Stimulated activated naive CD4-positive, alpha-beta T cell treated with Interleukin-2 at 50 U/mL for 16 hours (primary cell): Measurements from ENCODE around the gene HMGA1.
A peak's percentile ranks its signal among the peaks of the same experiment; 100 is the strongest.
"Not testable (repeated sequence)": the region's sequence is repeated elsewhere in the genome, so short reads cannot be mapped to it uniquely, and the experiment has no call there.

Experiments used
- DNase-seq: peaks from one replicate; lab custom pipeline; 2025; lab: John Stamatoyannopoulos, UW

Gene HMGA1

DNA sequence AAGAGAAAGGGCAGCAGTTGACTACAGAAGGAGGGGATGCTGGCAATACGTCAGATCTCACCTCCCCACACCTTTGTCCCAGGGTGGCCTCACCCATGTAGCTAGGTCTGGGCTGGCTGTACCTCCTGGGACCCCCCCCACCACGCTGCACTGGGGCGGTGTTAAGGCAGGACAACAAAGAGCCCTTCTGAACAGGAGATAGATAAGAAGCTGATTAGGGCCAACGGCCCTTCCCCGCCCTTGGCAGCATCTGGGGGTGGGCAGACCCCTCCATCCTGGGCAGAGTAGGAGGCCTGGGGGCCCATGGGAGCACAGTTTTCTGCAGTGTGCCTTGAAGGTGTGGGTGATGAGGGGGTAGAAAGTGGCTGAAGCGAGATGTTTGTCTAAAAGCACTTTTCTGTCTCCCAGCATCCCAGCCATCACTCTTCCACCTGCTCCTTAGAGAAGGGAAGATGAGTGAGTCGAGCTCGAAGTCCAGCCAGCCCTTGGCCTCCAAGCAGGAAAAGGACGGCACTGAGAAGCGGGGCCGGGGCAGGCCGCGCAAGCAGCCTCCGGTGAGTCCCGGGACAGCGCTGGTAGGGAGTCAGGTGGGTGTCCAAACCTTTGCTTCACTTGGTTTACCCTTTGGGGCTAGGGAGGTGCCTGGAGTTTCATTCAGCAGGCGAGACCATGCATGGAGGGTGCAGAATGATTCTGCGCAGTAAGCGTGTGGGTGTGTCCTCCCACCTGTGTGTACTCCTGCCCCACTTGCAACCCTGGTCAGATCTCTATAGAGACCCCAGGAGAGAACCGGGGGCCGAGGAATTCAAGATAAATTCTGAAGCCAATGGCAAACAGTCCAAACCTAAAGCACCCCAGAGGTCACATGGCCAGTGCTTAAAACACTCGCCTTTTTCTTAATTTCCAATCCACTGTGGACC, 3.9 kb downstream of the HMGA1 start:
- no peak for DNase-seq

DNA sequence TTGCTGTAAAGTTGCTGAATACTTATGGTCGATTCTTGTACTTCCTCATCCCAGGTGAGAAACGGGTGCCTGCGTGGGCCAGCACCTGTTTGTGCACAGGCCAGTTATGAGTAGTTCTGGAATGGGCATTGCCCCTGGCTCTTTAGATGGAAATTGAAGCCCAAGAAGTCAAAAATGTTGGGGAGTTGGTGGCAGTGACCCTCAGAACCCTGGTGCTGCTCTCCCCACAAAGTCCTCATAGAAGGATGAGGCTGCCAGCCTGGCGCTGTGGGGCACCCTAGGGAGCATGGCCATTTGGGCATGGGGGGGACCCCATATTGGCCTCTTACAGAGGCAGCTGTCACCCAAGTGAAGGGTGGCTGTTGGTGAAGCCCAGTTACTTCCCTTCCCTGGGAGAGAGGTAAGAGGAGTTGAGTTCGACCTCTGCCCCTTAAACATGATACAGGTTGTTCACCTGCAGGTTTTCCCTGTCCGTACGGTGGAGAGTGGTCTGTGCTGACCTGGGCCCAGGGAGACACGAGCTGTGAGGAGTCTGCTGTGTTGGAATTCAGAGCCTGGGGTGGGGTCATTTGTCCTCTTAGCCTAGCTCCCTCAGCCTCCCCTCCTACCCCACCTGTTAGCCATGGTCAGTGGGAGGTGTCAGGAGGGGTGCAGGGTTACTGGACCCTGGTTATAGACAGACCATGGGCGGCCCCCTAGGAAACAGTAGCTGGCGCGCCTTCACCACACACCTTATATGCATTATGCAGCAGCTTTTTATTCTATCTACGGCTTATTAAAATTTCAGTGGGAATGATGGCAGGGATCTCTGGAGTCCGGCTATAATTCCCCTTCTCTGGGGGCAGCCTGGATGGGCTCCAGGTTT, 4.9 kb downstream of the HMGA1 start:
- DNase-seq = no peak

DNA sequence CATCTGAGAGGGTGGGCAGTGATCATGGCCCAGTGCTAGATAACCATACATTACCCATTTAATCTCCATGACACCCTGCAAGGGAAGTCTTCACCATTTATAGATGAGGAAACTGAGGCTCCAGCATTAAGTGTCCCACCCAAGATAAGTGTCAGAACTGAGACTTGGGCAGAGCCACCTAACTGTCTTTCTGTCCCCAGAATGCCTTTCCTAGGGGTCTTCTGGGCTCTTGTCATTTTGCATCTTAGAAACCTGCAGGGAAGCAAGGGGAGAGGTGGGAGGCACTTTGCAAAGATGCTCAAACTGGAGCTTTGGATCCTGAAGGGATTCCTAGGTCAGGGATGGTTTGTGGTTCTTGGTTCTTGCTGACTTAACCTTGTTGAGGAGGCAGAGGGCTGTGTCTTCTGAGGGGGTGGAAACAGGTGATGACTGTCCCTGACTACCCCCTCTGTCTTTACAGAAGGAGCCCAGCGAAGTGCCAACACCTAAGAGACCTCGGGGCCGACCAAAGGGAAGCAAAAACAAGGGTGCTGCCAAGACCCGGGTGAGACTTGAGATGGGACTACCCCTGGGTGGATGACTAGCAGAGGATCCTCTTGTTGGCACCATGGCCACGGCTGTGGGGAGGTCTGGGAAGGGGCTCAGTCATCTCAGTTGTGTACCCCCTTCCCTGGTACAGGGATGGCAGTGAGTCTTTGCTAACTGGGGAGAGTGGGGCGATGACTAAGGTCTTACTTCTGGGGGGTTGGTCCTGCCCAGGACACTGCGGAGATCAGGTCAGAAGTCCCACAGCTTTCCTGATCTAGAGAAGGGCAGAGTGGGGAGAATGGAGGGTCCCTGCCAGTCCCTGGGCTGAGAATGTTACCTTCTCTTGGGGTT, 5.8 kb downstream of the HMGA1 start:
- DNase-seq = no peak

DNA sequence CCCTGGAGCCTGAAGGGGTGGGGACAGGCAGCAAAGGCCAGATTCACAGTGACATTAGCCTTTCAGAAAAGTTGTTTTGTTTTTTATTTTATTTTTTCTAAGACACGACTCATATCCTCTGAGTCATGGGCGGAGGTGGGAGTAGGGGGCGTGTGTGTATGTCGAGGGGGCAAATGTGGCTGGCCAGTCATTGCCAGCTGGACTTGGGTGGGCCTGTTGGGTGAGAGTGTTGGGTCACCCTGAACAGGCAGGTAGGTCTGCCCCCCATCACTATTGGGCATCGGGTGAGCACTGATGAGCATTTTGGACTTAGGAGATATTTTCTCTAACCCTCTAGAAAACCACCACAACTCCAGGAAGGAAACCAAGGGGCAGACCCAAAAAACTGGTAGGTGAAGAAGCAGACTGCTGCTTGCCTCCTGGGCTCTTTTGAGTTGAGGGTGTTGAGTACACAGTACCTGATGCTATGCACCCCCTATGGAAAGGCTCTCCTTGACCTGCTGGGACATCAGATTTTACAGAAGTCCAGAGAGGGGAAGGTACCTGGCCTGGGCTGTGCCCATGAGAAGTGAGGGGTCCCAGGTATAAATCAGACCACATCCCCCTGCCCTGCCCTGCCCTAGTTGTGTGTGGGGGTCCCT, 6.6 kb downstream of the HMGA1 start:
- DNase-seq = peak; percentile 12

DNA sequence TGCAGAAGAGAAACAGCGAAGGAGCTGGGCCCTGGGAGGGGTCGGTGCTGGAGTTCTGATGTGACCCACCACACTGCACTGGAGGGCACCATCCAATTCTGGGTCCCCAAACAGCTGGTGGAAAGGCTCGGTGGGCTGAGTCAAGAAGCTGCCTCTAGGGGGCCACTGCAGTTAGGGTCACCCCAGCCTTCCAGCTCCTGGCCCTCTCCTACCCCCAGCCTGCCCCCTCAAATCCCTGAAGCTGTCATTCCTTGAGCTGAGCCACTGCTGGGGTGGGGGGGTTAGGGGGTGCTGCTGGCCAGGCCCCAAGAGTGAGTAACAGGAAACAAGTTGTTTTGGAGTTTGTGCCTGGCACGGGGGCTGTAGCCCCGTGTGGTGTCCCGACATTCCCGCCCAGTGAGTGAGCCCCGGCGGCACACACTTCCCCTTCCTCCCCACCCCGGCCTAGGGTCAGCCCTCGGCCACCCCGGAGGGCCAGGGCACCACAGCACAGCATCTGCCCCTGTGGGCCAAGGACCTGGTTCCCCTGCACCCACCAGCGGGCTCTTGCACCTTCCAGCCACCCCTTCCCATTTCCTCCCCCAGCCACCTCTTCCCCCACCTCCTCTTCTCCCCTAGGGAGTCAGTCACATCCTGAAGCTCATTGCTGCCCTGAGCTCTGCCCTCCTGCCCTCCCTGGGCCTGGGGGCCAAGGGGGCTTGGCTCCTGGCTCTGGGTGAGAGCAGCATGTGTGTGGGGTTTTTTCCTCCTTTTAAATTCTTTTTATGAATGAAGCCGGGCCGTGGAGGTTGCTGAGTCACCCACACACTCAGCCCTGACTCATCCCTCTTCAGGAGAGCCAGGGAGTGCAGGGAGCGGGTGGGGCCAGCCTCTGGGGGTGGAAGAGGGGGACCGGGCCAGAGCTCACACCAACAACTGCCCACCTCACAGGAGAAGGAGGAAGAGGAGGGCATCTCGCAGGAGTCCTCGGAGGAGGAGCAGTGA, 7.5 kb downstream of the HMGA1 start:
- DNase-seq = peak; percentile 72

DNA sequence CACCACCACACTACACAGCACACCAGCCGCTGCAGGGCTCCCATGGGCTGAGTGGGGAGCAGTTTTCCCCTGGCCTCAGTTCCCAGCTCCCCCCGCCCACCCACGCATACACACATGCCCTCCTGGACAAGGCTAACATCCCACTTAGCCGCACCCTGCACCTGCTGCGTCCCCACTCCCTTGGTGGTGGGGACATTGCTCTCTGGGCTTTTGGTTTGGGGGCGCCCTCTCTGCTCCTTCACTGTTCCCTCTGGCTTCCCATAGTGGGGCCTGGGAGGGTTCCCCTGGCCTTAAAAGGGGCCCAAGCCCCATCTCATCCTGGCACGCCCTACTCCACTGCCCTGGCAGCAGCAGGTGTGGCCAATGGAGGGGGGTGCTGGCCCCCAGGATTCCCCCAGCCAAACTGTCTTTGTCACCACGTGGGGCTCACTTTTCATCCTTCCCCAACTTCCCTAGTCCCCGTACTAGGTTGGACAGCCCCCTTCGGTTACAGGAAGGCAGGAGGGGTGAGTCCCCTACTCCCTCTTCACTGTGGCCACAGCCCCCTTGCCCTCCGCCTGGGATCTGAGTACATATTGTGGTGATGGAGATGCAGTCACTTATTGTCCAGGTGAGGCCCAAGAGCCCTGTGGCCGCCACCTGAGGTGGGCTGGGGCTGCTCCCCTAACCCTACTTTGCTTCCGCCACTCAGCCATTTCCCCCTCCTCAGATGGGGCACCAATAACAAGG, 8.5 kb downstream of the HMGA1 start:
- not testable (repeated sequence) for DNase-seq

DNA sequence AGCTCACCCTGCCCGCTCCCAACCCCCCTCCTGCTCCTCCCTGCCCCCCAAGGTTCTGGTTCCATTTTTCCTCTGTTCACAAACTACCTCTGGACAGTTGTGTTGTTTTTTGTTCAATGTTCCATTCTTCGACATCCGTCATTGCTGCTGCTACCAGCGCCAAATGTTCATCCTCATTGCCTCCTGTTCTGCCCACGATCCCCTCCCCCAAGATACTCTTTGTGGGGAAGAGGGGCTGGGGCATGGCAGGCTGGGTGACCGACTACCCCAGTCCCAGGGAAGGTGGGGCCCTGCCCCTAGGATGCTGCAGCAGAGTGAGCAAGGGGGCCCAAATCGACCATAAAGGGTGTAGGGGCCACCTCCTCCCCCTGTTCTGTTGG, 9.1 kb downstream of the HMGA1 start:
- not testable (repeated sequence) for DNase-seq

DNA sequence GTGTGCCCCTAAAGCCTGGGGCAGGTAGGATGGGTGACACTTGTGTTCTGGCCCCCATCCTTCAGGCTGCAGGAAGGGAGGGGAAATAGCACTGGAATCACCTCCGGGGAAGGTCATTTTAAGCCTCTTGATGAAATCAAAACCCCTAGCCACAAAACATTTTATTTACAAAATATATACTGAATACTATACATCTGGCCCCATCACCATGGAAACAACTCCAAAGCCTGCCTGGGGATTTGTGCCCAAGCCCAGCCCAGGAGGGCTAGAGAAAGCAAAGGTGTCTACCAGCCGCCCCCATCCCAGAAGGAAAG, 9.5 kb downstream of the HMGA1 start:
- DNase-seq = no peak

DNA sequence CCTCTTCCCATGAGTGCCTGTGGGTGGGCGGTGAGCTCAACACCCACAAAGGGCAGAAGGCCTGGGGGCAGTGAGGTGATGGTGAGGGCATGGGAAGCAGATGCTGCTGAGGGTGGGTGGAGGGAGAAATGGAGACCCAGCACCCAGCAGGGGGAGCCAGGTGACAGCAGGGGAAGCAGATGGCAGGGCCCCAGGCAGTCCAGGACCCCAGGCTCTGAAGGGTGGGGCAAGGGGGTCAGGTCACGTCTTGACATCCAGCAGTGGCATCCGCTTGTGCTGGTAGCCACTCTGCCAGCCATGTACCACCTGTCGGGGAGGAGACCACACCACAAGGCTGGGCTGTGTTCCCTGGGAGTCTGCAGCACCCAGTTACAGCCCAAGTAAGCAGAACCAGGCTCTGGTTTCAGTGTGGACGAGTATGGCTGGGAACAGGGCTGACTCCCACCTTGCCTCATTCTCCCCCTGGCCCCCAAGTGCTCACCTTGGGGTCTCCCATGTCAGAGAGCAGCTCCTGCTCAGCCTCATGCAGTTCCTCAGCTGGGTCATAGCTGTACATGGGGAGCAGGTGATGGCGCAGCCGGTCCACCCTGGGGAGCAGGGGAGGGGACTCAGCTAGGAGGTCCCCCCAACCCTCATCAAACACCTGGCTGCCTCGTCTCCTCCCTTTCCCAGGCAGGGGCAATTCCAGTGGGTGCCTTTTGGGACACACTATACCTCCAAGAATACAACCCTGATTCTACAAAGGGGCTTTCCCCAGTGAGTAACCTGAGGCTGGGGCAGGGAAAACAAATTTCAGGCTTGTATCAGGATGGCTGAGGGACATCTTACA, 10.1 kb downstream of the HMGA1 start:
- DNase-seq = peak; percentile 40

DNA sequence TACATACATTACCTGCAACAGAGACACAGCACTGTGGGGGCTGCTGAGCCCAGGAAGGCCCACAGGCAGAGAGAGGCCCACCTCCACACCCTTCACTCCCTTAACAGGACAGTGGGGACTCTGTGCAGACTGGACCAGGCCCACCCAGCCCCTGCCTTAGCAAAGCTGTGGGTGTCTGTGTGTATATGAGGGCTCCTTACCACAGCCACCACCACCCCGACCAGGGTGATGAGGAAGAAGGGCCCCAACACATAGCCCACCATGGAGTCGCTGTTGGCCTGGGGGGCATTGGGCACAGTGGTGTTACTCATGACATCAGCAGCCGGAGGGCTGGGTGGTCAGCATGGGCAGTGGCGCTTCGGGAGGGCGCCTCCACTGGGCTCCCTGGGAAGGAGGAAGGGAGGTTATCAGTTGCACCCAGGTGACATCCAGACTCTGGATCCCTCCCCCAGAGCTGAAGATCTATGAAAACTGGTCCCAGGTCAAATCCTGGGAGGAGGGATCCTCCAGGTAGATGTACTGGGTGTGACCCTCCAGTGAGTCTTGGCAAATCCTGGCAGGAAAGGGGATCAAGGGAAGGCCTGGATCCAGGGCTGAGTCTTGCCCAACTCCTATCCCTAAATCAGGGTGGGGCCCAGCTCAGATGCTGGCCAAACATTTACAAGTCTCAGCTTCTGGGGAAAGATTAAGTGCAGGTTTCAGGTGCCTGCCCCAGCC, 11.0 kb downstream of the HMGA1 start:
- DNase-seq = no peak

DNA sequence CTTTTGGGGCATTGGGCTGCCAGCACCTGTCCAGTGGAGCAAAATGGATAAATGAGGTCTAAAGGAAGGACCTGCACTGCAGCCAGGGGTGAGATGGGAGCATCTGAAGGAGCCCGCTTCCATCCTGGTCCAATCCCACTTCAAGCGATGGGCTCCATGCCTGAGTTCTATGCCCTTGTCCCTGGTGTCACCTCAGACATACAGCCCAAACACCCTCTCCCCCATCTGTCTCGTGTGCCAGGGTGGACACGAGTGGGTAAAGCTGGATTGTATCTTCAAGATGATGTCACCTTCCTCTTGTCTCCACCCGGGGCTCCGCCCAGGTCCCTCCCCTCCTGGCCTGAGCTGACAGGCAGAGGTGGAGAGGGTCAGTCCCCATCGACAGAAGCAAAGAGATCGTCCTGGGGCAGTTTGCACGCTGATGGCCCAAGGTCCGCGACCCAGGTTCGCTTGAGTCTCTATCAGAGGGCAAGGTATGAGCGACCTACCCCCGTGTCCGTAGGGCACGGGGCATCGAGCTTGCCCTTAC, 11.6 kb downstream of the HMGA1 start:
- DNase-seq = peak; percentile 29

DNA sequence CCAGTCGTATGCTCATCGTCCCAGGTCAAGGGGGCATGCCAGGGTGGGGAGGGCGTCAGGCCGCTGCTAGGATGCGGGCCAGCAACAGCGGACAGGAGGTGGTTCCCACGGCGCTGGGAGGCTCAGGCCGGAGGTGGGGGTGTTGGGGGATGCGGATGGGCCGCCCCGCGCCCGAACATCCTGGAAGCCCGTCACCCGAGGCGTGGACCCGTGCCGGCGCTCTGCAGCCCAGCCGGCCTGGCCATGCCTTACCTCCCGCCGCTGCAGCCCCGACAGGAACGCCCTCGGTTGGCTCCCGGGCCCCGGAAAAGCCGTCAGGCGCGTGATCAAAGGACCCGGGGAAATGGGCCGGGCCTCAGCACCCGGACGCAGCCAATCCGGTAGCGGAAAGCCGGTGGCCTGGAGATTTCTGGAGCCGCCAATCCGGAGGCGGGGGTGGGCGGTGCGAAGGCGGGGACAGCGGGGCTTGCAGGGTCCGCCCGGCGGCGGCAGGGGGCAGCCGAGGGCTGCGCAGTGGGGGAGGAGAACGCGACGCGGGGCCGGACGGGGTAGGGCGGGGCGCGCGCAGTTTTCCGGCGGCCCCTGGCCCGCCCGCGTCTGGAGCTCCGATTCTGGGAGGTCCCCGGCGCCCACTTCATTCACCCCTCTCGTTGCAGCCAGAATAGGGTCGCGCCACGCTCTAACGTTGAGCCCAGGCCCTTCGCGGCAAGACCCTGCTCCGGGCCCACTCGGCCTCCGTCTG, 12.2 kb downstream of the HMGA1 start, which contains the start of gene SMIM29:
SMIM29 (minus strand) TSS at position 280 of the 742 bp plus-strand sequence. CDS start 1,215 bp downstream, outside the sequence.
- DNase-seq = peak; percentile 95

DNA sequence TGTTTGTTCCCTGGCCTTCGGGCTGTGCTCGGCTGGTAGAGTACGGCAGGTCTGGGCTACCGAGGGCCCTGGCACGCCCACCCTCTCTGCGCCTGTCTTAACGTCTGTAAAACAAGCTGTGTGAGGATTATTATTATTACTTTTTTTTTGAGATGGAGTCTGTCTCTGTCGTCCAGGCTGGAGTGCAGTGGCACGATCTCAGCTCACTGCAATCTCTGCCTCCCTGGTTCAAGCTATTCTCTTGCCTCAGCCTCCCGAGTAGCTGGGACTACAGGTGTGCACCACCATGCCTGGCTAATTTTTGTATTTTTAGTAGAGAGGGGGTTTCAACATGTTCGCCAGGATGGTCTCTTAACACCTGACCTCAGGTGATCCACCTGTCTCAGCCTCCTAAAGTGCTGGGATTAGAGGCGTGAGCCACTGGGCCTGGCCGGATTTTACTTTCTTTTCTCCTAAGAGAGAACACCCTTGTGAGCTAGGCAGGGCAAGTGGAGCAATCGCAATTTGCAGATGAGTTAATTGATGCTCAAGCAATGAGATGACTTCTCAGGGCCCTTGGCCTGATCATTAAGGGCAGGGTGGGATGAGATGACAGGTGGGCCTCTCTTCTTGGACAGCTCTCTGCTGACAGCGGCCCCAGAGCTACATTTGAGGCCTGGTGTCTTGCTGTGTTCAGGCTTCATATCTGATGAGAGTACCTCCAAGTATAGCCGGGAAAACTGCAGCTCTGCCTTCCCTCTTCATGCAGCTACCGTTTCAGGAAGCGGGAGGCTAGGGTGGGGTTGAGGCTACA, 13.0 kb downstream of the HMGA1 start:
- DNase-seq = no peak

DNA sequence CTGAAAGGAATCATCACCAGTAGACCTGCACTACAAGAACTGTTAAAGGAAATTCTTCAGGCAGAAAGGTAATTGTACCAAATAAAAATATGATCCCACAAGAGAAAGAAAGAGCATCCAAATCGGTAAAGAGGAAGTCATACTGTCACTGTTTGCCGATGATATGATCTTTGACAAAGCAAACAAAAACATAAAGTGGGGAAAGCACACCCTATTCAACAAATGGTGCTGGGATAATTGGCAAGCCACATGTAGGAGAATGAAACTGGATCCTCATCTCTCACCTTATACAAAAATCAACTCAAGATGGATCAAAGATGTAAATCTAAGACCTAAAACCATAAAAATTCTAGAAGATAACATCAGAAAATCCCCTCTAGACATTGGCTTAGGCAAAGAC, 15.7 kb downstream of the HMGA1 start:
- DNase-seq = not testable (repeated sequence)

DNA sequence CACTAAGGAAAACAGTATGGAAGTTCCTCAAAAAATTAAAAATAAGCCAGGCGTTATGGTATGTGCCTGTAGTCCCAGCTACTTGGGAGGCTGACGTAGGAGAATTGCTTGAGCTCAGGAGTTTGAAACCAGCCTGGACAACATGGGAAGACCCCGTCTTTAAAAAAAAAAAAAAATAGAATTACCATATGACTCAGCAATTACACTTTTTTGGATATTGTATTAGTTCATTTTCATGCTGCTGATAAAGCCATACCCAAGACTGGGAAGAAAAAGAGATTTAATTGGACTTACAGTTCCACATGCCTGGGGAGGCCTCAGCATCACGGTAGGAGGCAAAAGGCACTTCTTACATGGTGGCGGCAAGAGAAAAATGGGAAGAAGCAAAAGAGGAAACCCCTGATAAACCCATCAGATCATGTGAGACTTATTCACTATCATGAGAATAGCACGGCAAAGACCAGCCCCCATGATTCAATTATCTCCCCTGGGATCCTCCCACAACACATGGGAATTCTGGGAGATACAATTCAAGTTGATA, 22.9 kb downstream of the HMGA1 start:
- DNase-seq = no peak
